Measurements from ENCODE around the gene ERBB4. TPM values are rescaled to one million over a fixed set of nuclear protein-coding genes. Genes with fewer than 3 reads are reported as not detected.

ERBB4 gene
- total RNA-seq, 4 donors from 2014 or later, result 1.6 to 5.7 (median 3.5) TPM

GRCh38 chr2:211829725-211830124, 708.9 kb downstream of the ERBB4 start:
- ATAC-seq, result no peak
- H3K27me3 ChIP-seq, result no peaks in the 10 kb centered on the region
- no peak overlapping the region for H3K27ac ChIP-seq
- no peaks in the 10 kb centered on the region for H3K36me3 ChIP-seq
- DNase-seq, result no peak
- in situ Hi-C loops (cut with MboI; ENCODE audit: low sequenced_read_pairs in 4 of 4), result no loop called here
- H3K4me1 ChIP-seq, result no peaks in the 10 kb centered on the region
- intact Hi-C loops (cut with DNase I; ENCODE audit: low total_unique reads), result no loop called here
- H3K9me3 ChIP-seq, result no peaks in the 10 kb centered on the region
- H3K4me3 ChIP-seq, result no peak overlapping the region
- no peak for TF ChIP-seq POLR2A (IDR thresholded peaks at IDR 0.05)
- no peak for TF ChIP-seq CTCF (IDR thresholded peaks at IDR 0.05 in 4 of 5, conservative IDR thresholded peaks at IDR 0.05 in 1 of 5)

GRCh38 chr2:211823886-211824479, 714.6 kb downstream of the ERBB4 start:
- intact Hi-C loops (cut with DNase I; ENCODE audit: low total_unique reads) (no loop called here), in situ Hi-C loops (cut with MboI; ENCODE audit: low sequenced_read_pairs in 4 of 4) (no loop called here)
- Histone ChIP-seq H3K4me3 (no peak overlapping the region), H3K9me3 (no peaks in the 10 kb centered on the region), H3K4me1 (no peaks in the 10 kb centered on the region), H3K27me3 (no peaks in the 10 kb centered on the region), H3K36me3 (no peaks in the 10 kb centered on the region), H3K27ac (no peak overlapping the region)
- TF ChIP-seq POLR2A (IDR thresholded peaks at IDR 0.05), result no peak
- TF ChIP-seq CTCF (IDR thresholded peaks at IDR 0.05 in 4 of 5, conservative IDR thresholded peaks at IDR 0.05 in 1 of 5), result no peak
- no peak for ATAC-seq
- DNase-seq, result no peak

- Histone ChIP-seq H3K36me3 (no peaks in the 10 kb centered on the region), H3K27me3 (no peaks in the 10 kb centered on the region), H3K9me3 (no peaks in the 10 kb centered on the region), H3K4me1 (no peaks in the 10 kb centered on the region), H3K27ac (no peak overlapping the region), H3K4me3 (no peak overlapping the region)
- intact Hi-C loops (cut with DNase I; ENCODE audit: low total_unique reads) (no loop called here), in situ Hi-C loops (cut with MboI; ENCODE audit: low sequenced_read_pairs in 4 of 4) (no loop called here)
- ATAC-seq (no peak), DNase-seq (no peak)
- no peak for TF ChIP-seq POLR2A (IDR thresholded peaks at IDR 0.05)
- no peak for TF ChIP-seq CTCF (IDR thresholded peaks at IDR 0.05 in 4 of 5, conservative IDR thresholded peaks at IDR 0.05 in 1 of 5)
Observed at GRCh38 chr2:211822686-211823335, 715.8 kb downstream of the ERBB4 start.

GRCh38 chr2:211816754-211817153, 721.8 kb downstream of the ERBB4 start:
- H3K27ac ChIP-seq, result no peak overlapping the region
- intact Hi-C loops (cut with DNase I; ENCODE audit: low total_unique reads), result no loop called here
- TF ChIP-seq CTCF (IDR thresholded peaks at IDR 0.05 in 4 of 5, conservative IDR thresholded peaks at IDR 0.05 in 1 of 5) (no peak), POLR2A (IDR thresholded peaks at IDR 0.05) (no peak)
- DNase-seq (no peak), ATAC-seq (no peak)
- no peaks in the 10 kb centered on the region for H3K36me3 ChIP-seq
- H3K9me3 ChIP-seq, result no peaks in the 10 kb centered on the region
- no peak overlapping the region for H3K4me3 ChIP-seq
- in situ Hi-C loops (cut with MboI; ENCODE audit: low sequenced_read_pairs in 4 of 4), result no loop called here
- H3K27me3 ChIP-seq, result no peaks in the 10 kb centered on the region
- no peaks in the 10 kb centered on the region for H3K4me1 ChIP-seq

Data from gastrocnemius medialis (tissue), 4 donors.